ENCODE measurements around the gene COL6A3.
A peak's percentile ranks its signal among the peaks of the same experiment; 100 is the strongest.

Gene COL6A3

GRCh38 chr2:237364655-237365054, 49.3 kb downstream of the COL6A3 start:
- Histone ChIP-seq H3K4me3 (ENCODE audit: insufficient read length, low read depth) (no peak overlapping the region), H3K4me1 (ENCODE audit: insufficient read depth, insufficient read length) (peaks cover 6% of the 10 kb centered on the region), H3K9me3 (ENCODE audit: insufficient read depth, low read length) (no peaks in the 10 kb centered on the region), H3K9ac (ENCODE audit: insufficient read length, low read depth) (no peak overlapping the region), H3K27me3 (ENCODE audit: insufficient read depth, insufficient read length) (no peaks in the 10 kb centered on the region), H3K36me3 (ENCODE audit: insufficient read depth, insufficient read length, low read length) (peaks cover 27% of the 10 kb centered on the region)
- TF ChIP-seq SUZ12 (IDR thresholded peaks at IDR 0.05; ENCODE audit: extremely low read depth, insufficient read depth, insufficient read length): no peak
- TF ChIP-seq ZNF274 (IDR thresholded peaks at IDR 0.05; ENCODE audit: low read depth, low read length): no peak
- no peak for TF ChIP-seq YY1 (IDR thresholded peaks at IDR 0.05; ENCODE audit: insufficient read depth, insufficient read length)
- no peak for DNase-seq (ENCODE audit: low read depth, low spot score)

GRCh38 chr2:237361194-237362004, 52.6 kb downstream of the COL6A3 start:
- Histone ChIP-seq H3K27me3 (ENCODE audit: insufficient read depth, insufficient read length) (no peaks in the 10 kb centered on the region), H3K36me3 (ENCODE audit: insufficient read depth, insufficient read length, low read length) (peaks cover 17% of the 10 kb centered on the region), H3K9ac (ENCODE audit: insufficient read length, low read depth) (no peak overlapping the region), H3K4me1 (ENCODE audit: insufficient read depth, insufficient read length) (peaks cover 14% of the 10 kb centered on the region), H3K4me3 (ENCODE audit: insufficient read length, low read depth) (no peak overlapping the region), H3K9me3 (ENCODE audit: insufficient read depth, low read length) (no peaks in the 10 kb centered on the region)
- TF ChIP-seq SUZ12 (IDR thresholded peaks at IDR 0.05; ENCODE audit: extremely low read depth, insufficient read depth, insufficient read length) (no peak), YY1 (IDR thresholded peaks at IDR 0.05; ENCODE audit: insufficient read depth, insufficient read length) (no peak), ZNF274 (IDR thresholded peaks at IDR 0.05; ENCODE audit: low read depth, low read length) (no peak)
- DNase-seq (ENCODE audit: low read depth, low spot score): no peak

GRCh38 chr2:237359894-237360780, 53.8 kb downstream of the COL6A3 start:
- Histone ChIP-seq H3K9ac (ENCODE audit: insufficient read length, low read depth) (peak overlapping the region; percentile 43), H3K9me3 (ENCODE audit: insufficient read depth, low read length) (no peaks in the 10 kb centered on the region), H3K4me1 (ENCODE audit: insufficient read depth, insufficient read length) (peaks cover 14% of the 10 kb centered on the region), H3K36me3 (ENCODE audit: insufficient read depth, insufficient read length, low read length) (peaks cover 12% of the 10 kb centered on the region), H3K4me3 (ENCODE audit: insufficient read length, low read depth) (no peak overlapping the region), H3K27me3 (ENCODE audit: insufficient read depth, insufficient read length) (no peaks in the 10 kb centered on the region)
- no peak for DNase-seq (ENCODE audit: low read depth, low spot score)
- TF ChIP-seq ZNF274 (IDR thresholded peaks at IDR 0.05; ENCODE audit: low read depth, low read length) (no peak), SUZ12 (IDR thresholded peaks at IDR 0.05; ENCODE audit: extremely low read depth, insufficient read depth, insufficient read length) (no peak), YY1 (IDR thresholded peaks at IDR 0.05; ENCODE audit: insufficient read depth, insufficient read length) (no peak)

GRCh38 chr2:237359518-237359840, 54.5 kb downstream of the COL6A3 start:
- Histone ChIP-seq H3K27me3 (ENCODE audit: insufficient read depth, insufficient read length) (no peaks in the 10 kb centered on the region), H3K9ac (ENCODE audit: insufficient read length, low read depth) (no peak overlapping the region), H3K4me3 (ENCODE audit: insufficient read length, low read depth) (no peak overlapping the region), H3K9me3 (ENCODE audit: insufficient read depth, low read length) (no peaks in the 10 kb centered on the region), H3K36me3 (ENCODE audit: insufficient read depth, insufficient read length, low read length) (peaks cover 9% of the 10 kb centered on the region), H3K4me1 (ENCODE audit: insufficient read depth, insufficient read length) (peaks cover 20% of the 10 kb centered on the region)
- TF ChIP-seq YY1 (IDR thresholded peaks at IDR 0.05; ENCODE audit: insufficient read depth, insufficient read length): no peak
- TF ChIP-seq ZNF274 (IDR thresholded peaks at IDR 0.05; ENCODE audit: low read depth, low read length): no peak
- TF ChIP-seq SUZ12 (IDR thresholded peaks at IDR 0.05; ENCODE audit: extremely low read depth, insufficient read depth, insufficient read length): no peak
- no peak for DNase-seq (ENCODE audit: low read depth, low spot score)

- peaks cover 9% of the 10 kb centered on the region for H3K36me3 ChIP-seq (ENCODE audit: insufficient read depth, insufficient read length, low read length)
- DNase-seq (ENCODE audit: low read depth, low spot score): peak; percentile 27
- no peaks in the 10 kb centered on the region for H3K27me3 ChIP-seq (ENCODE audit: insufficient read depth, insufficient read length)
- peaks cover 21% of the 10 kb centered on the region for H3K4me1 ChIP-seq (ENCODE audit: insufficient read depth, insufficient read length)
- no peak overlapping the region for H3K9ac ChIP-seq (ENCODE audit: insufficient read length, low read depth)
- no peak for TF ChIP-seq ZNF274 (IDR thresholded peaks at IDR 0.05; ENCODE audit: low read depth, low read length)
- TF ChIP-seq YY1 (IDR thresholded peaks at IDR 0.05; ENCODE audit: insufficient read depth, insufficient read length): no peak
- no peak for TF ChIP-seq SUZ12 (IDR thresholded peaks at IDR 0.05; ENCODE audit: extremely low read depth, insufficient read depth, insufficient read length)
- no peak overlapping the region for H3K4me3 ChIP-seq (ENCODE audit: insufficient read length, low read depth)
- H3K9me3 ChIP-seq (ENCODE audit: insufficient read depth, low read length): no peaks in the 10 kb centered on the region
Observed at GRCh38 chr2:237358721-237359517, 55.0 kb downstream of the COL6A3 start.

- Histone ChIP-seq H3K27me3 (ENCODE audit: insufficient read depth, insufficient read length) (no peaks in the 10 kb centered on the region), H3K36me3 (ENCODE audit: insufficient read depth, insufficient read length, low read length) (peaks cover 3% of the 10 kb centered on the region), H3K4me1 (ENCODE audit: insufficient read depth, insufficient read length) (peaks cover 29% of the 10 kb centered on the region), H3K9me3 (ENCODE audit: insufficient read depth, low read length) (no peaks in the 10 kb centered on the region), H3K4me3 (ENCODE audit: insufficient read length, low read depth) (no peak overlapping the region), H3K9ac (ENCODE audit: insufficient read length, low read depth) (no peak overlapping the region)
- TF ChIP-seq SUZ12 (IDR thresholded peaks at IDR 0.05; ENCODE audit: extremely low read depth, insufficient read depth, insufficient read length) (no peak), YY1 (IDR thresholded peaks at IDR 0.05; ENCODE audit: insufficient read depth, insufficient read length) (no peak), ZNF274 (IDR thresholded peaks at IDR 0.05; ENCODE audit: low read depth, low read length) (no peak)
- DNase-seq (ENCODE audit: low read depth, low spot score): no peak
Observed at GRCh38 chr2:237355701-237356100, 58.3 kb downstream of the COL6A3 start.
